ENCODE measurements around the gene SEMA3B.
"Not testable (repeated sequence)": the region's sequence is repeated elsewhere in the genome, so short reads cannot be mapped to it uniquely, and the experiment has no call there.

The SEMA3B gene

DNA sequence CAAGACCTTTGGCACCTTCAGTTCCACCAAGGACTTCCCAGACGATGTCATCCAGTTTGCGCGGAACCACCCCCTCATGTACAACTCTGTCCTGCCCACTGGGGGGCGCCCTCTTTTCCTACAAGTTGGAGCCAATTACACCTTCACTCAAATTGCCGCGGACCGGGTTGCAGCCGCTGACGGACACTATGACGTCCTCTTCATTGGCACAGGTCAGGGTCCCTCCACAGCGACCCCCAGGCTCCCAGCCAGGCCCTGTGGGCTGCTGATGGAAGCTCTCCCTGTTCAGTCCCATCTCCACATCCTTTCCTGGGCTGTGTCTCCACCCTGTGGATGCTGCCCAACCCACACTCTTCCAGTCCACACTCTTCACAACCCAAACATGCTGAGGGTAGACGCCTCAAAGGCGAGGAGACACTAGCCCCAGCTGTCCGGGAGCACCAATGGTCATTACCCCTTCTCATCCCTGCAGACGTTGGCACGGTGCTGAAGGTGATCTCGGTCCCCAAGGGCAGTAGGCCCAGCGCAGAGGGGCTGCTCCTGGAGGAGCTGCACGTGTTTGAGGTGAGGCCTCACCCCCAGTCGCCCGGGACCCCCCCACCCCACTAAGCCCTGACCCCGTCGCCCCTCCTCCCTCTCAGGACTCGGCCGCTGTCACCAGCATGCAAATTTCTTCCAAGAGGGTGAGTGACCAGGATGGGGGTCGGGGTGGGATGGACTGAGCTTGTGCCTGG lies 5.6 kb downstream of the SEMA3B start:
- DNase-seq, result peak; percentile 29 to 76

DNA sequence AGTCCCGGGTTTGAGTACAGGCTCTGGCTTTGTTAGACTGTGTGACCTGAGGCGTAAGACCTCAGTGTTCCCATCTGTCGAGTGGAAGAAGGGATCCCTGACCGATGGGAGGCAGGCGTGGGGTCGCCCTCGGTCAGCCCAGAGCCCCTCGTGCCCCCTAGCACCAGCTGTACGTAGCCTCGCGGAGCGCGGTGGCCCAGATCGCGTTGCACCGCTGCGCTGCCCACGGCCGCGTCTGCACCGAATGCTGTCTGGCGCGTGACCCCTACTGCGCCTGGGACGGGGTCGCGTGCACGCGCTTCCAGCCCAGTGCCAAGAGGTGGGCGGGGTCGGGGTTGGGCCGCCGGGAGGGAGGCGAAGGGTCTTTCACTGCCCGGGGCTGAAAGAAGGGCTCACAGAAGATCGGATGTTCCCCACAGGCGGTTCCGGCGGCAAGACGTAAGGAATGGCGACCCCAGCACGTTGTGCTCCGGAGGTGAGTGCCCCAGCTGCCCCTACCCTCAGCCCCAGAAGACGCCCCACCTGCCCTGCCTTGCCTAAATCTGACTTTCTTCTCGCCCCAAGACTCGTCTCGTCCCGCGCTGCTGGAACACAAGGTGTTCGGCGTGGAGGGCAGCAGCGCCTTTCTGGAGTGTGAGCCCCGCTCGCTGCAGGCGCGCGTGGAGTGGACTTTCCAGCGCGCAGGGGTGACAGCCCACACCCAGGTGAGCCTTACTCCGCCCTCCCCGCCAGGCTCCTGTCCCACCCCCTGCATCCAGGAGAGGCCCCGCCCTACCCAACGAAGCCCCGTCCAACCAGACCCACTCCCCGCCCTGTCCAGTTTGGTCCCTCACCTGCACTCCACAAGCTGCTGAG lies 6.4 kb downstream of the SEMA3B start:
- no peak for DNase-seq

DNA sequence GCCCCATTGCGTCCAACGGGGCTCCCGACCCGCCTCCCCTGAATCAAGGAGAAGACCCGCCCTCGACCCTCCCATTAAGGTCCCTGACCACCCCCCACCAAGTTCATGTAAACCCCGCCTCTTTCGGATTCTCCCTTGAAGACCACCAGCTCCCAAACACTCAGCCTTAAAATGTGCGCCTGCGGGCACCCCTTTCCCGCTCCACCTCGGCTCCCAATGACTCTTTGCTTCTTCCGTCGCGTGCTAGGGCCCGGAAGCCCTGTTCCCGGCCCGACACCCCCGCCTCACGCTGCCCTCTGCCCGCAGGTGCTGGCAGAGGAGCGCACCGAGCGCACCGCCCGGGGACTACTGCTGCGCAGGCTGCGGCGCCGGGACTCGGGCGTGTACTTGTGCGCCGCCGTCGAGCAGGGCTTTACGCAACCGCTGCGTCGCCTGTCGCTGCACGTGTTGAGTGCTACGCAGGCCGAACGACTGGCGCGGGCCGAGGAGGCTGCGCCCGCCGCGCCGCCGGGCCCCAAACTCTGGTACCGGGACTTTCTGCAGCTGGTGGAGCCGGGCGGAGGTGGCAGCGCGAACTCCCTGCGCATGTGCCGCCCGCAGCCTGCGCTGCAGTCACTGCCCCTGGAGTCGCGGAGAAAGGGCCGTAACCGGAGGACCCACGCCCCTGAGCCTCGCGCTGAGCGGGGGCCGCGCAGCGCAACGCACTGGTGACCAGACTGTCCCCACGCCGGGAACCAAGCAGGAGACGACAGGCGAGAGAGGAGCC lies 7.2 kb downstream of the SEMA3B start:
- DNase-seq, result no peak

DNA sequence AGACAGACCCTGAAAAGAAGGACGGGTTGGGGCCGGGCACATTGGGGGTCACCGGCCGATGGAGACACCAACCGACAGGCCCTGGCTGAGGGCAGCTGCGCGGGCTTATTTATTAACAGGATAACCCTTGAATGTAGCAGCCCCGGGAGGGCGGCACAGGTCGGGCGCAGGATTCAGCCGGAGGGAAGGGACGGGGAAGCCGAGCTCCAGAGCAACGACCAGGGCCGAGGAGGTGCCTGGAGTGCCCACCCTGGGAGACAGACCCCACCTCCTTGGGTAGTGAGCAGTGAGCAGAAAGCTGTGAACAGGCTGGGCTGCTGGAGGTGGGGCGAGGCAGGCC lies 7.8 kb downstream of the SEMA3B start:
- no peak for DNase-seq

DNA sequence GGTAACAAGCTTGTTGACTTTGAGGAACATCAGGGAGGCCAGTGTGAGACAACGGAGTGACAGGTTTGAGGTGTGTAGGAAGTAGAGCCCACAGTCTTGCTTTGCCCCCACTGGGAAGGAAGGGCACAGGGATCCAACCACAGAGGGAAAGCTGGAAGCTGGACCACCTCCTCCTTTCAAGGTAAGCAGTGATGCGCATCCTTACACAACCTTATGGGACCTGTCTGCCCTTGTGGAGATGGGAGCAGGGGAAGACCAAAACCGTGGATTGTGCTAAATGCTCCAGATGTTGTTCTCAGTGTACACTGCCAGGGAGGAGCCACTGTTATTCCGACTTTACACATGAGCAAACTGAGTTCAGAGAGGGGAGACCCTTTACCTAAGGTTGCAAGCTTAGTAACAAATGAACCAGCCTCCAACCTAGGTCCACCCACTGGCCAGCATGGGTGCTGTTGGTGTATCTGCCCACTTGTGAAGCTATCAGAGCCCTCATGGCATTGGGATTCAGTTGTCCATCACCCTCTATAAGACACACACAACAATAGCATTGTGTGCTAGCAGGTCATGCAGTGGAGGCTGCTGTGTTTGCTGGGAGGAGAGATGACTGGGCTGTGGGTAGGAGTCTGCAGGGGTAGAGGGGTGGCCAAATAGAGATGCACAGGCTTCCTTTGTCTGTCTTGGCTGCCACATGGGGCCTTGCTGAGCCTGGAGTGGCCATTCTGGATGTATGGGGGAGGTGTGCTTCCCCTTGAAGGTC lies 9.4 kb downstream of the SEMA3B start:
- DNase-seq, result no peak

GRCh38 chr3:50278880-50279224 lies 9.9 kb downstream of the SEMA3B start, which contains the start of gene LSMEM2:
TSS of gene LSMEM2 (plus strand) at chr3:50279087. CDS start at chr3:50279114, 27 bp downstream.
- DNase-seq, result no peak

DNA sequence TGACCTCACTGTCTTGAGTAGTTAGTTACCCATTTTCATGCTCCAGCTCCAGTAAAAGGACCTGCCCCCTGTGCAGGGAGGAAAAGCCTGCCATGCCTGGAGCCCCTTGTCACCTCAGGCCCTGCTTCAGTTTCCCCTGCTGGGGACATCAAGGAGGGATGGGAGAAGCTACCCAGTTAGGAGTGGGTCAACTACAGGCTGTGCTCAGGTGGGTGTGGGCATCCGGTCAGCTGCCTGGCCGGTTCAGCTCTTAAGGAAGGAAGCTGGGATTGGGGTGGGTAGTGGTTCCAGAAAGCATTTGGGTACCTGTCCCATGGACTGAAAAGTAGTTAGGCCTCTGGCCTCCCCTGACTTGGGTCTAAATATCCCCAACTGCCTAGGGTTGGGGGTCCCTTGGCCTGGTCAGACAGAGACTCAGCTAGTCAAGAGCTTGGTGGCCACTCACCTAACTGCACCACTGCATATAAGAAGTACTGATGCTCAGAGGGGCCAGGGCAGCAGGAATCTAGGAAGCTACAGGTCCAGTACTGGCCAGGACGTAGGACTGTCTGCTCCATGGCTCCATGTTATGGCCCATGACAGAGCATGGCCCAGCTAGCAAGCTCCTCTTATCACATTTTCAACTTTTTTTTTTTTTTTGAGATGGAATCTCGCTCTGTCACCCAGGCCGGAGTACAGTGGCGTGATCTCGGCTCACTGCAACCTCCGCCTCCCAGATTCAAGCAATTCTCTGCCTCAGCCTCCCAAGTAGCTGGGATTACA lies 10.5 kb downstream of the SEMA3B start:
- DNase-seq, result no peak

DNA sequence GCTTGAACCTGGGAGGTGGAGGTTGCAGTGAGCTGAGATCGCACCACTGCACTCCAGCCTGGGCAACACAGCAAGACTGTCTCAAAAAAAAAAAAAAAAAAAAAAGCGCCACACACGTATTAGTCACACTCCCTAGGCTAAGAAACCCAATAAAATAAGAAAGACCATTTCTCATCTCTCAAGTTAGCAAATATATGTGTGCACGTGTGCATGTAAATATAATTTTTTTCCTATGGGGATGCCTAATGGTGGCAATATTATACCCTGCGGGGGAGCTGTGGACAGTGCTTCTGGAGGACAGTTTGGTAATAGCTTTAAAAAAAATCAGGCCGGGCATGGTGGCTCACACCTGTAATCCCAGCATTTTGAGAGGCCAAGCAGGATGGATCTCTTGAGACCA lies 15.2 kb downstream of the SEMA3B start:
- not testable (repeated sequence) for DNase-seq

GRCh38 chr3:50286322-50287227 lies 17.6 kb downstream of the SEMA3B start:
- no peak for DNase-seq

DNA sequence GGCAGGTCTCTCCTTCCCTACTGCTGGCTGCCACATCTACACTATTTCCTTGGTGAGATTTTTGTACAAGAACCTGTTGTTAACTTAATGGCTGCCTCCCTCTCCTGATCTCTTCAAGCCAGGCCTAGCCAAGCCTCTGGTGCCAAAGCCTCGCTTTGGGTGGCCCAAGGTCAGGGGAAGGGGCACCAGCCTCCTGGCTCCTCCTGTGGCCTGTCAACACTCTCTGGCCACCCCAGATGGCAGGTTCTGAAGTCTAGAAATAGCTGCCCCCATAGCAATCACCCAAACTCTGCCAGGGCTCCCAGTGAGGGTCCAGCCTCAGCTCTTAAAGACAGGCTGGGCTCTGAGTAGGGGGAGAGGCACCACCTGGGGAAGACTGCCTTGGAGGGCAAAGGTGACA lies 18.3 kb downstream of the SEMA3B start:
- DNase-seq, result no peak

DNA sequence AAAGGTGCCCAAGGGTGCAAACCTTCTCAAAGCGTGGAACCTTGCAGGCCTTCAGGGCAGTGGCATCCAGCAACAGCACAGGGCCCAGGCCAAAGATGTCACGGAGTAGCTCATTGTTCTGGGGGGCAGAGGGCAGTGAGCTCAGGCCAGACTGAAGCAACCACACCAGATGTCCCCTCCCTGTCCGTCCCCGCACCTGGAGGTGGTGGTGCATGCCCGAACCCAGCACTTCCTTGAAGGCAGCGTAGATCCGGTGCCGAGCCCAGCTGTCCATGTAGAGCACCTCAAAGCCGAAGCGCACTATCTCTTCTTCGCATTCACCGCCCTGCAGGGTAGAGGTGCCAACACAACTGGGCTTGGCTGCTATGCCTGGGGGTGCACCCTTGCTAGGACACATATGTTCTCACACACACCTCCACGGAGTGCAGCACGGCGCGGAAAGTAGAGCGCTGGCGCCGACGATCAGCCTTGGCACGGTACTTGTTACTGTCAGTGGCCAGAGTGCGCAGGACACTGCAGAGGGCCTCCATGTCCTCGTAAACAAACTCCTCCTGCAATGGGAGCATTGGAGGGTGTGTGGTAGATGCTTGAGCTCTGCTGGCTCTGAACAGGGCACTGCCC lies 19.6 kb downstream of the SEMA3B start:
- DNase-seq, result no peak

DNA sequence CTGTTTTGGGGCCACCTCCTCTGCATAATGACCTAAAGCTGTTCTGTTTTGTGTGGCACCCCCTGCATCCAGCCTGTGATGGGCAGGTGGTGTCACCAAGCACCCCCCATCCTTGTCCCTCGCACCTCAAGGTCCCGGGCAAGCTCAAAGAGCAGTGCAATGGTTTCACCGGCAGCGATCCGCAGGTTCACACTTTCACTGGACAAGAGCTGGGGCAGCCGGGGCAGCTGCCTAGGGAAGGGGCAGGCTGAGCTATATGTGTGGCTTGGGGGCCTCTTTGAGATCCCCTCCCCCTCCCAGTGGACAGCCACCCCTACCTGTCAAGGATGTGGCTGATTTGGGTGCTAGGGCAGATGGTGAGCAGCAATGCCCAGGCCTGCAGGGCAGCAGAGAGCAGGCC lies 20.2 kb downstream of the SEMA3B start:
- DNase-seq, result no peak

DNA sequence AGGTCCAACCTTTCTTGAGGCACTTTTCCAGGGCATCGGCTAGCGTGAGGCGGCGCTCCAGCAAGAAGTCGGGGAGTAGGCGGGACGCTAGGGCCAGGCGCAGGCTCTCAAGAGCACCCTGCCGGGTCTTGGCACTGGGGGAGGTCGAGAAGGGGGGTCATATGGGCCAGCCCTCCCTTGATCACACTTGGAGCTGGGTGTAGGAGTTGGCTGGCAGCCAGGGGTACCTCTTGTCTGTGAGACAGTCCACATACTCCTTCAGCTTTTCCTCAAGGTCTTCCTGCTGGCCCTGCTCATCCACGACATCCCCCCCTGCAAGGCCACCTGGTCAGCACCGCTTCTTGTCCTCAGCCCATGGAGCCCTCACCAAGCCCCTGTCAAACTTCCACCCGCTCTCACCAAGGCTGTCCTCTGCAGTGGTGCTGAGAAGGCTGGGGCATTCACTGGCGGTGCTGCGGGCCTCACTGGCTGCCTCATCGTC lies 21.3 kb downstream of the SEMA3B start:
- no peak for DNase-seq

DNA sequence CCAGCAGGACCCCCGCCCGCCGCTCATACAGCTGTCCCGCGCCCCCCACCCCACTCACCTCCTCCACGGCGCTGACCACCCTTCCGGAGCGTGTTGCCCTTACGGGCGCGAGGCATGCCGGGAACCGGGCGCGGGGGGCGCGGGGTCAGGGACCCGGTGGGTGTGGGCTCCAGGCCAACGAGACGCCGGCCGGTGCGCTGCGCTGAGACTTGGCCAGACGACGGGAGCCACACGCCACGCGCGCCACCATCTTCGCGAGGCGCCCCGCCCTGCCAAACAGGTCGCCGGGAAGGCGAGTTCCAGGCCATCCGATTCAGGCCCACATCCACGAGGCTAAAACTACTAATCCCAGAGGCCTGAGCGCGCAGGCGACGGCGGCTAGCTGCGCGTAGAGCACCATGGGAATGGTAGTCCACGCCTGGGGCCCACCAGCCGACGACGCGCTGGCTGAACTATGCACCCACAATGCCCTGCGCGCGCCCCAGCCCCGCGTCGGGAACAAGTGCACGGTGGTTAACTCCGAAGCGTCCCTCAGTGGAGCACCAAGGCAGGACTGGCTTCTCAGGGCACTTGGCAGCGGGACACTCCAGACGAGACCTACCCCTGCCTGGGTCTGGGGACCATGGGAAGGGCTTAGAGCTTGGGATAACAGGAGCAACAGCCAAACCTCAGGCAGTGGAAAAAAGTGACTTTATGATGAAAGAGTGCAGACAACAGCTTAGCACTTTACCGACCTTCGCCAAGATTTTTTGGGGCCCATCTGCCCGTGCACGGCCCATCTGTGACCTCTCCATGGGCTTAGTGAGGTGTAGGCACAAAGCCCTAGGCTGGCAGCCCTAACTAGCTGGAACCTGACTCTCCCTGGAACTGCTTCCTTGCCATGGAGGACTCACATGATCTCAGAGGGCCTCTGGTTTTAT lies 23.5 kb downstream of the SEMA3B start, which contains the start of gene IFRD2:
Gene IFRD2 (minus strand): TSS at position 271 of the 920 bp plus-strand sequence. CDS start 155 bp downstream, at position 116.
- DNase-seq, result peak; percentile 89 to 98

DNA sequence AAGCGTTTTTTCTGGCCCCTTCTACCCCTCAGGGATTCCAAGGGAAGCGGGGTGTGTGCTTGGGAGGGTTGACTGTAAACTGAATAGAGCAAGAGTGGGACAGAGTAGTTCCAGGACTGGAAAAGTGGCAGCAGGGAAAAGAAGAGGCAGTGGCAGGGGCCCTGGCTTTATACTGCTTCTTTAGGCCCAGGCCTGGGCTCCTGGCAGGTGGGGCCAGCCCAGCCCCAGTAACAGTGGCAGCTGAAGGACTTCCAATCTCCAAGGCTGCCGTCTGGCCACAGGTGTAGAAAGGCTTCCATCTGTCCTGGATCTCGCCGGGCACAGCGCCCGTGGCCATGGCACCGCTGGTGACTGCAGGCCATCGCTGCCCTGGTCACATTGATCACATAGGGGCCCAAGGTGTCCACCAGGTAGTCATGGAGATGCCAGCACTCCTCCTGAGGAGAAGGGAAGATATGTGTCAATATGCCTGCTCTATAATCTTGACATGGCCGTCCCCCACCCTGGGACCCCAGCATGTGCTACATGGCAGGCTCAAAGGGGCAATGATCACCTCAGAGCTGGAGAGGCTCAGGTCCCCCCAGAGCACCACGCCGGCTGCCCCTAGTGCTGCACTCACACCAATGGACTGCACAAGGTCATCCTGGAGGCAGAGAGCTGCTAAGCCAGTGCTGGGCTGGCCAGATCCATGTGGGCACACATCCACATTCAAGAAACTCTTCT lies 24.3 kb downstream of the SEMA3B start:
- DNase-seq, result no peak

- DNase-seq, result no peak
Measured at GRCh38 chr3:50294089-50294488, 25.1 kb downstream of the SEMA3B start.

DNA sequence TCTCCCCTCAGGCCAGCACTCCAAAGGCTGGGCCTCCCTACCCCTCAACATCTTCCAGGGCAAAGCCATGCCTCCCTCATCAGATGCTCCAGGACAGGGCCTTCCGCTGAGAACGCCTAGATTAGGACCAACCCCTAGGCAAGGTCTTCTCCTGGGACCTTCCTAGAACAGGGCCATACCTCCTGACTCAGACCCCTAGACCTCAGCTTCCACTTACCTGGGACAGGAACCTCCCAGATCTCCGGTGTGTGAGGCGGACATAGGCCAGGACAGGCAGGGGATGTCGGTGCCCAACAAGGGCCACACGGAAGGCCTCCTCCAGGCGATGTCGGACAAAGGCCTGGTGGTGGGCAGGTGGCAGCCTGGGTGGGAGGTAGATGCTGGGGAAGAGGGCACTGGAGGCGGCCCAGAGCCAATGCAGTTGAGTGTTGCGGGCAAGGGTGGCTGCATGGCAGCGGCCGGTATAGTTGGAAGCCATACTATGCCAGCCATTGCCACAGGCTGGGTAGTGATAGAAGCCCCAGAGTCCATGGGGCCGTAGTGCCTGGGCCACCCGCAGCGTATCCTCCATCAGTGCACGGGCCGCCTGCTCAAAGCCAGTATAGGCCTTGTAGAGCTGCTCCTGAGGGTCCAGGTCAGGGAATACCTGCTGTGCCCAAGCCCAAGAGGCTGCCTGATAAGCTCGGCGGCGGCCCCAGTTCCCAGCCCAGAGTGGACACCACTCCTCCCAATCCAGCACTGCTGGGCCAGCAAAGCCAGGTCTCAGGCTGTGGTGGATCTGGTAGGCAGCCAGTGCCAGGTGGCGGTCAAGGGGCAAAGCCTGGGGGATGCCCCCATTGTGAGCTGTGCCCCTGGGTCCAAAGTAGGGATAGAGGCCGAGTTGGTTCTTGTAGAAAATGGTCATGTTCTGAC lies 25.8 kb downstream of the SEMA3B start:
- no peak for DNase-seq
